ENCODE results near the gene DENND1A. TPM values are rescaled to one million over a fixed set of nuclear protein-coding genes. Genes with fewer than 3 reads are reported as not detected.

Gene DENND1A
- total and polyA plus RNA-seq, 4 donors = 7.9 to 22.0 (median 13.9) TPM

DNA sequence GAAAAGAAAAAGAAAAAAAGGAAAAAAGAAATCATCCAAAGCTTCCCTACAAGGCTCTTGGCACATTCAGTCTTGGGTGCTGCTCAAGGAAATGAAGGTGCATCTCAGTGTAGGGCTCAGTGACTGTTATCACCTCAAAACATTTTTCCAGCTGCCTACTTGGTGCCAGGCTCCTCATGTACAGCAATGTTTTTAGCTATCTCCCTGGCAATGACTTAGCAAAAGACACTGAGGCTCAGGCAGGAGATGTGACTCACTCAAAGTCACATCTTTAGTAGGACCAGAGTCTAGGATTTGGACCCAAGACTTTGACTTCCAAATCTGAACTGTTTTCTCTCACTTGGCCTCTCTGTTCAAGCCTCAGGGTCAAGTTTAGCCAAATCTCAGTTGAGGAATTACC lies 309.7 kb downstream of the DENND1A start:
- Histone ChIP-seq H3K9me3 (ENCODE audit: control insufficient read depth in 4 of 4, low read length in 3 of 4) (no peaks in the 10 kb centered on the region), H3K4me1 (ENCODE audit: control insufficient read depth in 4 of 4, insufficient read depth in 4 of 4, low read length in 3 of 4) (no peaks in the 10 kb centered on the region), H3K27ac (ENCODE audit: low read depth in 1 of 2, low read length in 2 of 2) (no peak overlapping the region), H3K9ac (ENCODE audit: low read depth in 1 of 2, low read length in 2 of 2) (no peak overlapping the region), H3K36me3 (ENCODE audit: control insufficient read depth in 4 of 4, insufficient read depth in 3 of 4, low read depth in 1 of 4, low read length in 3 of 4) (peaks cover 0 to 3% (median 0%) of the 10 kb centered on the region in 4 donors), H3K4me3 (ENCODE audit: low read depth in 1 of 3, low read length in 3 of 3) (no peak overlapping the region), H3K27me3 (ENCODE audit: control insufficient read depth in 4 of 4, insufficient read depth in 4 of 4, low read length in 3 of 4) (no peaks in the 10 kb centered on the region)
- DNase-seq (ENCODE audit: low spot score) = no peak
- TF ChIP-seq TAF1 (conservative IDR thresholded peaks at IDR 0.05) (no peak), FOXA1 (IDR thresholded peaks at IDR 0.05) (no peak), HNF4G (IDR thresholded peaks at IDR 0.05) (no peak), YY1 (IDR thresholded peaks at IDR 0.05) (no peak), SP1 (IDR thresholded peaks at IDR 0.05) (no peak), EGR1 (IDR thresholded peaks at IDR 0.05; ENCODE audit: low read depth in 2 of 2) (no peak), RAD21 (IDR thresholded peaks at IDR 0.05) (no peak)
- TF ChIP-seq, protein P1, sequence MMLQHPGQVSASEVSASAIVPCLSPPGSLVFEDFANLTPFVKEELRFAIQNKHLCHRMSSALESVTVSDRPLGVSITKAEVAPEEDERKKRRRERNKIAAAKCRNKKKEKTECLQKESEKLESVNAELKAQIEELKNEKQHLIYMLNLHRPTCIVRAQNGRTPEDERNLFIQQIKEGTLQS (IDR thresholded peaks at IDR 0.05) = no peak

GRCh38 chr9:123617952-123618678 lies 311.8 kb downstream of the DENND1A start:
- no peak overlapping the region for H3K27ac ChIP-seq (ENCODE audit: low read depth in 1 of 2, low read length in 2 of 2)

More at GRCh38 chr9:123617952-123618678, 311.8 kb downstream of the DENND1A start:
- Histone ChIP-seq H3K4me3 (ENCODE audit: low read depth in 1 of 3, low read length in 3 of 3) (no peak overlapping the region), H3K9ac (ENCODE audit: low read depth in 1 of 2, low read length in 2 of 2) (no peak overlapping the region), H3K4me1 (ENCODE audit: control insufficient read depth in 4 of 4, insufficient read depth in 4 of 4, low read length in 3 of 4) (no peaks in the 10 kb centered on the region), H3K27me3 (ENCODE audit: control insufficient read depth in 4 of 4, insufficient read depth in 4 of 4, low read length in 3 of 4) (no peaks in the 10 kb centered on the region), H3K9me3 (ENCODE audit: control insufficient read depth in 4 of 4, low read length in 3 of 4) (no peaks in the 10 kb centered on the region), H3K36me3 (ENCODE audit: control insufficient read depth in 4 of 4, insufficient read depth in 3 of 4, low read depth in 1 of 4, low read length in 3 of 4) (peaks cover 0 to 3% (median 0%) of the 10 kb centered on the region in 4 donors)
- DNase-seq (ENCODE audit: low spot score) = no peak
- no peak for TF ChIP-seq JUND (IDR thresholded peaks at IDR 0.05)
- TF ChIP-seq SP1 (IDR thresholded peaks at IDR 0.05) = no peak
- no peak for TF ChIP-seq GABPA (IDR thresholded peaks at IDR 0.05 in 1 of 2, conservative IDR thresholded peaks at IDR 0.05 in 1 of 2)
- TF ChIP-seq YY1 (IDR thresholded peaks at IDR 0.05) = no peak
- TF ChIP-seq, protein P2, sequence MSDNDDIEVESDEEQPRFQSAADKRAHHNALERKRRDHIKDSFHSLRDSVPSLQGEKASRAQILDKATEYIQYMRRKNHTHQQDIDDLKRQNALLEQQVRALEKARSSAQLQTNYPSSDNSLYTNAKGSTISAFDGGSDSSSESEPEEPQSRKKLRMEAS (IDR thresholded peaks at IDR 0.05) = no peak
- no peak for TF ChIP-seq REST (IDR thresholded peaks at IDR 0.05)
- no peak for TF ChIP-seq RXRA (IDR thresholded peaks at IDR 0.05)
- no peak for TF ChIP-seq FOXA2 (IDR thresholded peaks at IDR 0.05)
- no peak for TF ChIP-seq TAF1 (conservative IDR thresholded peaks at IDR 0.05)
- no peak for TF ChIP-seq HNF4A (conservative IDR thresholded peaks at IDR 0.05)
- no peak for TF ChIP-seq CTCF (IDR thresholded peaks at IDR 0.05; ENCODE audit: low read depth, low read length, missing input control)
- TF ChIP-seq HNF4G (IDR thresholded peaks at IDR 0.05) = no peak
- TF ChIP-seq NR2F2 (IDR thresholded peaks at IDR 0.05) = no peak
- TF ChIP-seq FOXA1 (IDR thresholded peaks at IDR 0.05) = no peak
- TF ChIP-seq, protein P1 (IDR thresholded peaks at IDR 0.05) = no peak
- no peak for TF ChIP-seq RAD21 (IDR thresholded peaks at IDR 0.05)
- TF ChIP-seq, protein P3, sequence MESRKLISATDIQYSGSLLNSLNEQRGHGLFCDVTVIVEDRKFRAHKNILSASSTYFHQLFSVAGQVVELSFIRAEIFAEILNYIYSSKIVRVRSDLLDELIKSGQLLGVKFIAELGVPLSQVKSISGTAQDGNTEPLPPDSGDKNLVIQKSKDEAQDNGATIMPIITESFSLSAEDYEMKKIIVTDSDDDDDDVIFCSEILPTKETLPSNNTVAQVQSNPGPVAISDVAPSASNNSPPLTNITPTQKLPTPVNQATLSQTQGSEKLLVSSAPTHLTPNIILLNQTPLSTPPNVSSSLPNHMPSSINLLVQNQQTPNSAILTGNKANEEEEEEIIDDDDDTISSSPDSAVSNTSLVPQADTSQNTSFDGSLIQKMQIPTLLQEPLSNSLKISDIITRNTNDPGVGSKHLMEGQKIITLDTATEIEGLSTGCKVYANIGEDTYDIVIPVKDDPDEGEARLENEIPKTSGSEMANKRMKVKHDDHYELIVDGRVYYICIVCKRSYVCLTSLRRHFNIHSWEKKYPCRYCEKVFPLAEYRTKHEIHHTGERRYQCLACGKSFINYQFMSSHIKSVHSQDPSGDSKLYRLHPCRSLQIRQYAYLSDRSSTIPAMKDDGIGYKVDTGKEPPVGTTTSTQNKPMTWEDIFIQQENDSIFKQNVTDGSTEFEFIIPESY (IDR thresholded peaks at IDR 0.05) = no peak
- no peak for TF ChIP-seq EGR1 (IDR thresholded peaks at IDR 0.05; ENCODE audit: low read depth in 2 of 2)
- 92% methylated on average over 11 of the region's 11 CpGs for WGBS
